ENCODE data around the gene TSPEAR. TPM values are rescaled to one million over a fixed set of nuclear protein-coding genes. Genes with fewer than 3 reads are reported as not detected.
"Not testable (repeated sequence)": the region's sequence is repeated elsewhere in the genome, so short reads cannot be mapped to it uniquely, and the experiment has no call there.

The TSPEAR gene
- total RNA-seq, 1 experiment from 2014 or later = not detected

GRCh38 chr21:44627831-44628233 lies 83.5 kb downstream of the TSPEAR start:
- H3K9me2 ChIP-seq (replicated peaks; ENCODE audit: insufficient read depth, low read length); DNase-seq; H3K79me2 ChIP-seq (ENCODE audit: low read length); H3K4me2 ChIP-seq (ENCODE audit: low read depth, low read length, poor library complexity, severe bottlenecking); H3K27ac ChIP-seq (ENCODE audit: low read length); H4K20me1 ChIP-seq (ENCODE audit: insufficient read depth, low read depth, low read length); H3K27me3 ChIP-seq (ENCODE audit: low read length); H3K9ac ChIP-seq (ENCODE audit: low read length); H2AFZ ChIP-seq (ENCODE audit: low read length); H3K36me3 ChIP-seq (ENCODE audit: insufficient read depth, low read length); H3K4me3 ChIP-seq (ENCODE audit: low read length); H3K4me1 ChIP-seq (ENCODE audit: low read length): not testable (repeated sequence)
- peaks cover 15% of the 10 kb centered on the region for H3K9me3 ChIP-seq (ENCODE audit: low read length)

- peaks cover 15% of the 10 kb centered on the region for H3K9me3 ChIP-seq (ENCODE audit: low read length)
- H3K9ac ChIP-seq (ENCODE audit: low read length); H3K4me1 ChIP-seq (ENCODE audit: low read length): not testable (repeated sequence)
Observed at GRCh38 chr21:44627181-44627822, 84.1 kb downstream of the TSPEAR start.

GRCh38 chr21:44626673-44627143 lies 84.7 kb downstream of the TSPEAR start, which contains the start of gene KRTAP10-9:
TSS of gene KRTAP10-9 (plus strand) at chr21:44627093. CDS start at chr21:44627172, 79 bp downstream.
- Histone ChIP-seq H3K36me3 (ENCODE audit: insufficient read depth, low read length) (0 out of 2 replicates have a peak, but pooled peaks cover 3% of the 10 kb centered on the region), H3K4me1 (ENCODE audit: low read length) (no peaks in the 10 kb centered on the region), H3K9ac (ENCODE audit: low read length) (no peak within 1 kb of the TSS), H4K20me1 (ENCODE audit: insufficient read depth, low read depth, low read length) (no peaks in the 10 kb centered on the region), H2AFZ (ENCODE audit: low read length) (no peak within 1 kb of the TSS), H3K4me3 (ENCODE audit: low read length) (no peak within 1 kb of the TSS), H3K27ac (ENCODE audit: low read length) (no peak within 1 kb of the TSS), H3K27me3 (ENCODE audit: low read length) (no peaks in the 10 kb centered on the region), H3K9me2 (replicated peaks; ENCODE audit: insufficient read depth, low read length) (no peaks in the 10 kb centered on the region), H3K9me3 (ENCODE audit: low read length) (peaks cover 15% of the 10 kb centered on the region), H3K4me2 (ENCODE audit: low read depth, low read length, poor library complexity, severe bottlenecking) (no peak within 1 kb of the TSS), H3K79me2 (ENCODE audit: low read length) (no peaks in the 10 kb centered on the region)
- no peak for DNase-seq

More at GRCh38 chr21:44627181-44627822, 84.1 kb downstream of the TSPEAR start:
- not testable (repeated sequence) for H2AFZ ChIP-seq (ENCODE audit: low read length); H4K20me1 ChIP-seq (ENCODE audit: insufficient read depth, low read depth, low read length); DNase-seq; H3K27ac ChIP-seq (ENCODE audit: low read length); H3K4me3 ChIP-seq (ENCODE audit: low read length); H3K79me2 ChIP-seq (ENCODE audit: low read length); H3K36me3 ChIP-seq (ENCODE audit: insufficient read depth, low read length); H3K4me2 ChIP-seq (ENCODE audit: low read depth, low read length, poor library complexity, severe bottlenecking); H3K9me2 ChIP-seq (replicated peaks; ENCODE audit: insufficient read depth, low read length); H3K27me3 ChIP-seq (ENCODE audit: low read length)

- Histone ChIP-seq H3K9me3 (ENCODE audit: low read length) (peaks cover 15% of the 10 kb centered on the region), H3K4me1 (ENCODE audit: low read length) (no peaks in the 10 kb centered on the region), H4K20me1 (ENCODE audit: insufficient read depth, low read depth, low read length) (no peaks in the 10 kb centered on the region), H3K9me2 (replicated peaks; ENCODE audit: insufficient read depth, low read length) (no peaks in the 10 kb centered on the region), H3K36me3 (ENCODE audit: insufficient read depth, low read length) (0 out of 2 replicates have a peak, but pooled peaks cover 3% of the 10 kb centered on the region), H3K27ac (ENCODE audit: low read length) (no peak overlapping the region), H3K79me2 (ENCODE audit: low read length) (no peaks in the 10 kb centered on the region), H3K9ac (ENCODE audit: low read length) (no peak overlapping the region), H3K27me3 (ENCODE audit: low read length) (no peaks in the 10 kb centered on the region), H3K4me3 (ENCODE audit: low read length) (no peak overlapping the region), H2AFZ (ENCODE audit: low read length) (no peak overlapping the region), H3K4me2 (ENCODE audit: low read depth, low read length, poor library complexity, severe bottlenecking) (no peak overlapping the region)
- DNase-seq = no peak
Observed at GRCh38 chr21:44626262-44626661, 85.1 kb downstream of the TSPEAR start.

DNA sequence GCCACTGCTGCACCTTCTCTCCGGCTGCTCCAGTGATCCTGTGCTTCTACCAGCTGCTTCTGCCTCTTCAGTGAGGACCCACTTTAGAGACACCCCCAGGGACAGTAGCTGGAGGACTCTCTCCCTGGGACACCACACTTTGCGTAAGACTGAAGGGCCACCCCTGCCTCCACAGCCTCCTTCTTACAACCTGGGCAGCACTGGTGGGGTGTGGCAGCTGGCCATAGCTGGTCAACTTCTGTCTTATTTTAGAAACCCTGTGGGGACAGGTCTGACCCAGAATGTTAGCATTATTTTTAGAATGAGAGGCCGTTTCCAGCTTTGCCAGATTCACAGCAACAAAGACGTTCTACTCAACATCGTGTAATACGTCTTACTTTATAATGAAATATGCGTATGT lies 85.6 kb downstream of the TSPEAR start:
- no peaks in the 10 kb centered on the region for H4K20me1 ChIP-seq (ENCODE audit: insufficient read depth, low read depth, low read length)
- no peak overlapping the region for H3K4me3 ChIP-seq (ENCODE audit: low read length)
- H3K27ac ChIP-seq (ENCODE audit: low read length) = no peak overlapping the region
- H3K9me3 ChIP-seq (ENCODE audit: low read length) = peaks cover 10% of the 10 kb centered on the region
- no peaks in the 10 kb centered on the region for H3K79me2 ChIP-seq (ENCODE audit: low read length)
- no peak overlapping the region for H2AFZ ChIP-seq (ENCODE audit: low read length)
- no peak overlapping the region for H3K9ac ChIP-seq (ENCODE audit: low read length)
- no peak overlapping the region for H3K4me2 ChIP-seq (ENCODE audit: low read depth, low read length, poor library complexity, severe bottlenecking)
- no peaks in the 10 kb centered on the region for H3K9me2 ChIP-seq (replicated peaks; ENCODE audit: insufficient read depth, low read length)
- no peaks in the 10 kb centered on the region for H3K4me1 ChIP-seq (ENCODE audit: low read length)
- no peak for DNase-seq
- no peaks in the 10 kb centered on the region for H3K27me3 ChIP-seq (ENCODE audit: low read length)
- 0 out of 2 replicates have a peak, but pooled peaks cover 1% of the 10 kb centered on the region for H3K36me3 ChIP-seq (ENCODE audit: insufficient read depth, low read length)

DNA sequence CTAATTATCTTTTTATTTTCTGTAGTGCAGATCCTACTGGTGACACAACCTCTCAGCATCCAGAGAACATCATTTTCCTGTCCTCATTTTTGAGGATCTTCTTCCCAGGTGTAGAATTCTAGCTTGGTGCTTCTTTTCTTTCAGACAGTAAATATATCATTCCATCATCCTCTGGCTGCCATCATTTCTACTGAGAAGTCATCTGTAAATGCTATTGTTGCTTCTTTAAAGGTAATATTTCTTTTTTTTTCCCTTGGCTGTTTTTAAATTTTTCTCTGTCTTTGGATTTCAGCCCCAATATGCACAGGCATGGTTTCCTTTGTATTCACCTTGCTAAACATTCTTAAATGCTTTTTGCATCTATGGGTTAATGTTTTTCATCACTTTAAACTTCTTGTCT lies 87.8 kb downstream of the TSPEAR start:
- no peaks in the 10 kb centered on the region for H3K27me3 ChIP-seq (ENCODE audit: low read length)
- no peak overlapping the region for H3K9ac ChIP-seq (ENCODE audit: low read length)
- H3K4me1 ChIP-seq (ENCODE audit: low read length) = peaks cover 4% of the 10 kb centered on the region
- no peak for DNase-seq
- H2AFZ ChIP-seq (ENCODE audit: low read length) = no peak overlapping the region
- no peaks in the 10 kb centered on the region for H3K36me3 ChIP-seq (ENCODE audit: insufficient read depth, low read length)
- H3K9me3 ChIP-seq (ENCODE audit: low read length) = peaks cover 4% of the 10 kb centered on the region; the same call in 1 of the 2 replicates
- H3K4me2 ChIP-seq (ENCODE audit: low read depth, low read length, poor library complexity, severe bottlenecking) = no peak overlapping the region
- no peak overlapping the region for H3K4me3 ChIP-seq (ENCODE audit: low read length)
- no peaks in the 10 kb centered on the region for H3K79me2 ChIP-seq (ENCODE audit: low read length)
- no peaks in the 10 kb centered on the region for H3K9me2 ChIP-seq (replicated peaks; ENCODE audit: insufficient read depth, low read length)
- H4K20me1 ChIP-seq (ENCODE audit: insufficient read depth, low read depth, low read length) = no peaks in the 10 kb centered on the region
- H3K27ac ChIP-seq (ENCODE audit: low read length) = no peak overlapping the region

DNA sequence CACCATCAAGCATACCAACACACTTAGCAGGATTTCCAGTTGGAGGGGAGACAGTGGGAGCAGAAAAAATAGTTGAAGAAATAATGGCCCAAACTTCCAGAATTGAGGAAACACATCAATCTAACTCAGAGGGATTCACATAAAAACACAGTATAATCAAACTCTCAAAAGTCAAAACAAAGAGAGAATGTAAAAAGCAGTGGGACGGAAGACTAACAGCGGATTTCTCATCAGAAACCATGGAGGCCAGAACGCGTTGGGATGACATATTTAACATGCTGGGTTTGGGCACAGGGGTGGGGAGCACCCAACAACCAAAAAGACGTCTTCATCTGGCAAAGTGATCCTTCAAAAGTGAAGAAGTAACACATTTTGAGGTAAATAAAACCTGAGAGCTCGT lies 91.5 kb downstream of the TSPEAR start:
- DNase-seq = no peak
- Histone ChIP-seq H3K4me2 (ENCODE audit: low read depth, low read length, poor library complexity, severe bottlenecking) (no peak overlapping the region), H2AFZ (ENCODE audit: low read length) (no peak overlapping the region), H3K4me3 (ENCODE audit: low read length) (no peak overlapping the region), H3K36me3 (ENCODE audit: insufficient read depth, low read length) (no peaks in the 10 kb centered on the region), H3K27me3 (ENCODE audit: low read length) (no peaks in the 10 kb centered on the region), H3K27ac (ENCODE audit: low read length) (no peak overlapping the region), H3K9ac (ENCODE audit: low read length) (no peak overlapping the region), H3K4me1 (ENCODE audit: low read length) (peaks cover 7% of the 10 kb centered on the region), H3K79me2 (ENCODE audit: low read length) (no peaks in the 10 kb centered on the region), H3K9me2 (replicated peaks; ENCODE audit: insufficient read depth, low read length) (no peaks in the 10 kb centered on the region), H4K20me1 (ENCODE audit: insufficient read depth, low read depth, low read length) (no peaks in the 10 kb centered on the region), H3K9me3 (ENCODE audit: low read length) (peaks cover 4% of the 10 kb centered on the region; the same call in 1 of the 2 replicates)

DNA sequence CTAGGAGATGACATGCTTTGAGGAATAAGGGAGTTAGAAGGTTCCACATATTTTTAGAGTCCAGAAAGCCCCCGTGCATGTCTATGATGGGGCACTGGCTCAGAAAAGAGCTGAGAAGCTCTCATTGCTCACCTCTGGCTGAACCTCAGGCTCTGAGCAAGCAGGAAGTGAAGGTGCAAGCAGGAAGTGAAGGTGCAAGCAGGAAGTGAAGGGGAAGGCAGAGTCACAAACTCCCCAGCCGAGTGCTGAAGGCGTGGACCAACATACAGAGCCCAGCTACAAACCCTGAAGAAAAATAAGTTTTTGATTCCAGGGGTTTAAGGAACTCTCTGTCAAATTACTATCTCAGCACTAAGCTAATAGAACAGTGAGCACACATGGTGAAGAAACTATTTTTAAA lies 92.5 kb downstream of the TSPEAR start:
- no peaks in the 10 kb centered on the region for H4K20me1 ChIP-seq (ENCODE audit: insufficient read depth, low read depth, low read length)
- H2AFZ ChIP-seq (ENCODE audit: low read length) = peak overlapping the region; percentile 83
- no peaks in the 10 kb centered on the region for H3K79me2 ChIP-seq (ENCODE audit: low read length)
- H3K4me1 ChIP-seq (ENCODE audit: low read length) = peaks cover 7% of the 10 kb centered on the region
- no peak overlapping the region for H3K27ac ChIP-seq (ENCODE audit: low read length)
- H3K9me3 ChIP-seq (ENCODE audit: low read length) = peaks cover 4% of the 10 kb centered on the region; the same call in 1 of the 2 replicates
- no peaks in the 10 kb centered on the region for H3K27me3 ChIP-seq (ENCODE audit: low read length)
- no peak overlapping the region for H3K4me2 ChIP-seq (ENCODE audit: low read depth, low read length, poor library complexity, severe bottlenecking)
- H3K4me3 ChIP-seq (ENCODE audit: low read length) = 0 out of 2 replicates have a peak overlapping the region, but pooled peaks have one; percentile 18
- no peaks in the 10 kb centered on the region for H3K36me3 ChIP-seq (ENCODE audit: insufficient read depth, low read length)
- peak; percentile 46 for DNase-seq
- H3K9ac ChIP-seq (ENCODE audit: low read length) = no peak overlapping the region
- no peaks in the 10 kb centered on the region for H3K9me2 ChIP-seq (replicated peaks; ENCODE audit: insufficient read depth, low read length)
